NCI-H2171 treated with DMSO at 0.1 percent for 48 hours (cell line): Measurements from ENCODE around the gene SPATA2.
"Not testable (repeated sequence)": the region's sequence is repeated elsewhere in the genome, so short reads cannot be mapped to it uniquely, and the experiment has no call there.

Source experiments
- DNase-seq: peaks from one replicate; lab custom pipeline; 2025; lab: John Stamatoyannopoulos, UW

The SPATA2 gene

DNA sequence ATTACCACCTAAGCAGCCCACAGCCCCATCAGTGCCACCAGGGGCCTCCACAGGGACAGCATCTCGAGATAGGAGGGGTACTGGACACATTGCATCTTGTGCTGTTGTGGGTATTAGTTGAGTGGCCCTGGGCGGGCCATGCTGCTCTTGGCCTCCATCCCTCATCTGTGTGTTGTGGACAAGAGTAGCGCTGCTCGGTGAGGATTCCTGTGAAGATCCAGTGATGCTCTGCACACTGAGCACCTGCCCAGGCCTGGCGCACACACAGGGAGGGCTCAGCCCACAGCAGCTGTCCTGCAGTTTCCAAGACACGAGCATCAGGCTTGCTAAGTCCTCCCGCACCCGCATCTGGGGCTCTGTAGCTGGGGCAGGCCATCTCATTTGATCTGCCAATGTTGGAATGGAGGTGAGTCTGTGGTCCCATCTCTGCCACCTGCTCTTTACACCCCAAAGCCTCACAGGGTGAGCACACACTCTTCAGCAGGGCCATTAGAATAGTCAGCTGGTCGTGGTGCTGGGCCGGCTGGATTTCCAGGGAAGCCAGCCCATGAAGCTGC is 32.0 kb downstream of the SPATA2 start:
- DNase-seq, result no peak

DNA sequence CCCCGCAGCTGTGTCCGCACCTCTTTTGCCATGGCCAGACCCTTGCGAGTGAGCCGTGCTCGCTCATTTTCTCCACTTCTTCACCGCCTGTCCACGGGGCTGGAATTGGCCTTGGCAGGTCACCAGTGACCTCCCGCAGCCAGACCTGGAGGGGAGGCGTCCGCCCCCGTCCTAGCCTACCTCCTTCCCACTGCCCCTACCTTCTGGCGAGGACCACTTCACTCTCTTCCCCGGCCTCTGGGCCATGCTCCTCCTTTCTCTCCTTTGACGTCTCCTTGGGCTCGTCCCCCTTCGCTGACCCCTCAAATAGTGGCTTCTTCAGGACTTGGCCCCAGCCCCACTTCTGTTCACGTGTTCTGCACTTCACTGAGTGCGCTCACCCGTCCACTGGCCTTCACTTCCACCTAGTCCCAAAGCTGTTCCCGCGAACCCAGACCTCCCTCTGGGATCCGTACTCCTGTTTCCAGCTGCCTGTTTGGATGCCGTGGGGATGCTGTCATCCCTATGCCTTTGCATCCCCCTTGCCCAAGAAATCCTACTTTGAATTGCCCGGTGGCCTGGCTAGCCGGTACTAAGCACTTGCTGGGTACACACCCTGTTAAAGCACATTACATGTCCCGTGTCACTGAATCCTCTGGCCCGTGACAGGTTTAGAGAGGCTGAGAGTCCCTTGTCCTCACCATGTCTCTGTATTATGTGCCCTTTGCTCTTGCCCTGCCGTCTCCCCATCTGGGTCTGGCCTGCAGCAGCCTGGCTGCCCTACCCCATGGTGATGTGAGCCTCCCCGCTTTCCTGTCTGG is 33.0 kb downstream of the SPATA2 start:
- no peak for DNase-seq

DNA sequence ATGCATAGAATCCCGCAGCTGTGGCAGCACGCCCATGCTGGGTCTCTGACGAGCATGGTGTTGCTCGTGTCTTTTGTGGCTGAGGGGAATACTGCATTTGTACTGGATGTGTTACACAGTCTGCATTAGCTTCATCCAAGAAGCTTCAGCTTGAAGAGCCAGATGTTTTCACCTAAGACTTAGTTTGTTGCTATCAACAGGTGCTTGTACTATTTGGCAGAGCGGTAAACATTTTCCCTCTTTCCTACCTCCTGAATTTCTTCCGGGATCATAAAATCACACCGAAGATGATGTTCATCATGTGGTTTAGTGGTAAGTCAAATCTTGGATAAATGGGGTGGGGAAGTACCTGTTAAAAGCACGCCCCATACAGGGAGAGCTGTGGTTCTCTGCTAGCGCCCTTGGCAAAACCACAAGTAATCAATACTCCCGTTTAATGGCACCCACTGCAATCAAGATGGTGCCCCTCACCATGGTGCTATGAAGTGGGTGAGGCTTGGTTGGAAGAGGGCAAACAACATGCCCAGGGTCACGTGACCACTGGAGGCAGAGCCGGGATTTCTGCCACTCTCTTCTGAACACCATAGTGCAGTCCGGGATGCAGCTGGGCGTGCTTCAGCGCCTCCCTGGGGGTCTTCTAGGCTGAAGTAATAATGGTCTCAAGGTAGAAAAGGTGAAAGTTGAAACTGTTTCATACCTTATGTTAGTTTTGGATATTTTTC is 34.4 kb downstream of the SPATA2 start:
- DNase-seq, result no peak

DNA sequence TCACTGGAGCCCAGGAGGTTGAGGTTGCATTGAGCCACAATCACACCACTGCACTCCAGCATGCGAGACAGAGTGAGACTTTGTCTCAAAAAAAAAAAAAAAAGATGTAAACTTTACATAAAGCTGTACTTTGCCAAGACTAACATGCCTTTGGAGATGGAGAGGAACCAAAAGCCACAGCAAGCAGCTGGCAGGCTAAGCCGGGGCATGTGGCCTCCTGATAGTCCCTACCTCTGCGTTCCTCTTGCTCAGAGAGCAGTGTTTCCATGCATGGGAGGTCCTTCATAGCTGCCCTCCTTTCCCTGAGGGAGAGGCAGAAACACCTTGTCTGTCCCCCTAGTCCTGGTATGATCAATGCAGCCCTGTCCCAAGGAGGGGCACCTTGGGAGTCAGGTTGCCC is 35.2 kb downstream of the SPATA2 start:
- no peak for DNase-seq

DNA sequence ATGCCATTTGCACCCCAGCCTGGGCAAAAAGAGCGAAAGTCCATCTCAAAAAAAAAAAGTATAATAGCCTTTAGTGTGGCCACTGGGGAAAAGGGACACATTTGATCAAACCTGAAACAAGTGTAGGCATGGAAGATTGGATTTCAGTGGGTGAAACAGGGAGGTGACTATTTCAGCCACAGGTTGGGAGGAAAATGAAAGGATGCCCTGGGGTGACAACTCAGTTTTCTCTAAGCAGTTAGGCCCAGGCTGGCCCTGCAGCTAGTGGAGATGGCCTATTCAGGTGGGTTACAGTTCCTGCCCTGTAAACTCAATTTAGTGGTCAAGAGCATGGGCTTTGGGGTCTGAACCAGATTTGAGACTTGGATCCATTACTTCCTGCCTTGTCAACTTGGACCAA is 36.4 kb downstream of the SPATA2 start:
- DNase-seq, result no peak

DNA sequence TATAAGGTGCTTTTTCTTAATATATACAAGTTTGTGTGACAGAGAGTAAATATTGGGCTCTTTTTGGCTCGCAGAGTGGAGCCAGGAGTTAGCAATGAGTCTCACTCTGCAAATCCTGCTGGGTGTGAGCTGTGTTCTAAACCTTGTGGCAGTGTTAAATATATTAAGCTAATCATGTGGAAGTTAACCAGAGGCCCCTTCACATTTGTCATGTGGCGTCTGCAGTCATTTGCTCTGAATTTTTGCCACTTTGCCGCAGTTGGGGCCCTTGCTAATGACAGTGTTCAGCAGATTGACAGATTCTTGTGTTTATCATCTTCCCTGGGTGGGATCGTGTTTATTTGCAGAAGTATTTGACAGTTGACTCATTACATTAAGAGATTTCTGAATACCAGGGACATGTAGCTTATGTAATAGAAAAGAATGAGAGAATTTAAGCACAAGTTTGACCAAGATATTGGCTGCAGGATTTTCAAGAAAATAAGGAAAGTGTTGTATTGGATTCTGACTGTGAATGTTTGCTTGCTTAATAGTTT is 37.9 kb downstream of the SPATA2 start:
- no peak for DNase-seq

DNA sequence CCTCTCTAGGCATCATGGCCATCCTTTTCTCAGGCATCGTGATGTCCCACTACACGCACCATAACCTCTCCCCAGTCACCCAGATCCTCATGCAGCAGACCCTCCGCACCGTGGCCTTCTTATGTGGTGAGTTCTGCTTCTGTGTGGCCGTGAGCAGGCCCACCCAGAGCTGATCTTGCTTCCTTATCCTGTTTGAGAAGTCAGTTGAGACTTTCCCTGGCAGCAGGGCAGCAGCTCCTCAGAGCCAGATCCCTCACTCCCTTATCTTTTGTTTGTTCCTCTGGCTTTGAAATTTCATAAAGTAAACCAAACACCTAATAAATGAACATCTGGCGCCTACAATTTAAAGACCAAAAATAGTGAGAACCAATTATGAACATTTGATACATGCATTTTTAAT is 40.6 kb downstream of the SPATA2 start:
- DNase-seq, result no peak

DNA sequence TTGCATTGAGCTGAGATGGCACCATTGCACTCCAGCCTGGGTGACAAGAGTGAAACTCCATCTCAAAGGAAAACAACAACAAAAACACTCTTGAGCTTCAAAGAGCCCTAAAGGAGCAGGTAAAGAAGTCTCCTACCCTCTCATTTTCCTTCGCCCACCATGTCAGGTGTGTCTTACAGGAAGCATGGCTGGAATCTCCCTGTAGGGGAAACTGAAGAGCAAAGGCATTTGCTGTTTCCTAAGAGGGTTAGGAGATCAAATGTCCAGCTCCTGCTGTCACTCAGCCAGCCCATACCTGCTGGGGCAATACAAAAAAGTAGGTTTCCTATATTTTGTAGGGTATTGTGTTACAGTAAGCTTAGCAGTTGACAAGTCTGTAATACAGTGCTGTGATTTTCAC is 43.3 kb downstream of the SPATA2 start:
- DNase-seq, result peak; percentile 59

DNA sequence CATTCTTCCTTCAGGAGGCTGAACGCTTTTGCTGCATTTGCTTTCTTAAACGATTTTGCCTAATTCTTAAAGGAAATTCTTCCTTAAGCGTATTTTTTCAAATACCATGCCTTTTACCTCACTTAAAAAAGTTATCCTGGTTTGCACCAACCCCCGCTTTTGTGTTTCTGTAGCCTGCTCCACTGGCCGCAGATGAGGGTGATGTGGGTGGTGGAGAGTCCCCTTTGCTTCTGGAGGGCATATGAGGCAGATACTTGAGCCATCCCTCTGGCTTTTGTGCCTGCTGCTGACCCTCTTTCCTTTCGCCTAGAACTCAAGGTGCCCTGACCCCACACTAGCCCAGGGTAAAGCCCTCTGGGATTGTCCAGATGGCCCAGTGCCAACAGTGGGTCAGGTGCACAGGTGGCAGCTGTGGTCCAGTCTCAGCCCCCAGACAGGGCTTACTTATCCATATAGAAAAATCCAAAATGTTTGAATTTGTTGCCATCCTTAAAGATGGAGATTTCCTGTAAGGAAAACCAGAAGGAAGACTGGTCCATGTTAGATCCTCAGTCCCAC is 43.9 kb downstream of the SPATA2 start:
- no peak for DNase-seq

DNA sequence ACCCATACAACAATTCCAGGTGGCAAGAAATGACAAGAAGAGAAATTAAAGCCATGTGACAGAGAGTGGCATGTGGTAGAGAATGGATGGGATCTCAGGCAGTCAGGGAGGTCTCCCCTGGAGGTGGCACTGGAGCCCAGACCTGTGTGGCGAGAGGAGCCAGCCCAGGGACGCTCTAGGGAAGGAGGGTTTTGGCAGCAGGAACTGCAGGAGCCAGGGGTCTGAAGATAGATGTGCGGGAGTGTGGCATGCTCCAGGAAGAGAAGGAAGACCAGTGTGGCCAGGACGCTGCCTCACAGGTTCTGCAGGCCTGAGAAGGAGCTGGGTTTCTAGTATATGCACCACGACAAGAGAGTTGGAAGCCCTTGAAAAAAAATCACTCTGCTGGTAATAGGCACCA is 45.1 kb downstream of the SPATA2 start:
- no peak for DNase-seq

DNA sequence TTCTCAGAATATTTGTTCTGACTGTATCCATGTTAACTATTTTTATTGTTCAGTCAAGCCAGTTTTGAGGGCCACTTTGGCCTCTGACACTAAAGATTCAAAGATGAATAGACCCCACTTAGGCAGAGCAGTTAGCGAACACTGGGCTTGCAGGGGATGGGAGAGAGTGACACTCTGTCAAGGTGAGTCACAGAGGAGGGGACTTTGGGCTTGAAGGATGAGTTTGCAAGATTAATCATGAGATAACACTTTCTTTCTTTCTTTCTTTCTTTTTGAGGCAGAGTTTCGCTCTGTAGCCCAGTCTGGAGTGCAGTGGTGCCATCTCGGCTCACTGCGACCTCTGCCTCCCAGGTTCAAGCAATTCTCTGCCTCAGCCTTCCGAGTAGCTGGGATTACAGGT is 46.4 kb downstream of the SPATA2 start:
- DNase-seq, result no peak

DNA sequence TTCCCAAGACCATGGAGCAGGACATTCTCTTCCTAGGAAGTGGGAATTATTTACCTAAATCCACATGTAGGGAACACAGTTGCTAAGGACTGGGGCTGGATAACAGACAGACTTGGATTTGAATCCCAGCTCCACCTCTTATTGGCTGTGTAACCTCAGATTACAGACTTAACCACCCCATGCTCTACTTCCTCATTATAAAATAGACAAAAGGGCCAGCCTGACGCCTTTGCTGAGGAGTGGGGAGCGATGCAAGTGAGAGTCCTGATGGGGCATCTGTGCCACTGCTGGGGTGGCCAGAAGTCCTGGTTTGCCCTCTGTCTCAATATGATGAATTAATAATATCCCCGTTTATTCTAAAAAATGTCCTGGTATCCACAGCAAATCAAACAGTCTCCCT is 46.8 kb downstream of the SPATA2 start:
- DNase-seq, result no peak

DNA sequence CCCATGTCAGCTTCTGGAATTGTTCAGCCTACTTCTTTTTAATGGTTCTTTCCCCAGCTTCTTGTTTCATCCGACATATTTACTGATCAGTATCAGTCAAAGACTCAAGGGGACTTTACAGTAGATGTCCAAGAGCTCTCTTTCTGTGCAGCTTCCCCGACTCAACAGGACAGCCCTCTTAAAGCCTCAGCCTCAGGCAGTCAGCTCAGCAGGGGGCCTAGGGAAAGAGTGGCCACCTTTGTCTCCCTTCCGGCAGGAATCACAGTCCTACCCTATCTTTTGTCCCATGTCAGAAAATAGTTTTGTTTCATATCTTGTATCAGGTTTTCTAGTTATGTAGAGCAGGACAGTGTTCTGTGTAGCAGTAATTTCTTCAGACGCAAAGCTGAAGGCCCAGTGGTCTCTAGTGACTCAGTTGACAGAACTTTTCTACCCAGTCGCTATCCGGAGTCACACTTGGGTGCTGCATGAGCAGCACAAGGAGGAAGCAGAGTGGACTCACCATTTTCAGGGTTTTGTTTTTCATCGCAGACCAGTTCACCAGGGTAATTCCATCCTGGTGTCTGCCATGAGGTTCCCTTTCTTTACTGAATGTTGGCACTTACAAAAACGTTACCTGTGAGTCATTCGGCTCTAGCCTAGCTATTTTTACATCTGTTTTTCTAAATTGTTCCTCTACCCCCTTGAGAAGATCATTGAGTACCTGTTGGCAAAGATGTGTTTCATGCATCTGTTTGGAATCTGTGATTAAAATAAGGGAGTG is 47.7 kb downstream of the SPATA2 start:
- DNase-seq, result no peak

DNA sequence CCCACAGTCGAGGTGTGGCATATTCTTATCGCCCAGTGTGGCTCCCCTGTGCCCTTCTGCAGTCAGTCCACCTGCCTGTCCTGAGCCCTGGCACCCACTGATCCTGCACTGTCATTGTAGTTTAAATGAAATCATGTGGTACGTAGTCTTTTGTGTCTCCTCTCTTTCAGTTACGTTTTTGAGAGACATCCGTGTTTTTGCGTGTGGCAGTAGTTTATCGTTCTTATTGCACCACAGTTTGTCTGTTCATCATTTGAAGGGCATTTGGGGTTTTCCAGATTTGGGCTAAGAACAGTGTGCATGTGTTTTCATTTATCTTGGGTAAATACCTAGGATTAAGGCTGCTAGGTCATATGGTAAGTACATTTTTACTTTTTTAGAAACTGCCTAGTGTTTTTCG is 49.3 kb downstream of the SPATA2 start:
- no peak for DNase-seq

DNA sequence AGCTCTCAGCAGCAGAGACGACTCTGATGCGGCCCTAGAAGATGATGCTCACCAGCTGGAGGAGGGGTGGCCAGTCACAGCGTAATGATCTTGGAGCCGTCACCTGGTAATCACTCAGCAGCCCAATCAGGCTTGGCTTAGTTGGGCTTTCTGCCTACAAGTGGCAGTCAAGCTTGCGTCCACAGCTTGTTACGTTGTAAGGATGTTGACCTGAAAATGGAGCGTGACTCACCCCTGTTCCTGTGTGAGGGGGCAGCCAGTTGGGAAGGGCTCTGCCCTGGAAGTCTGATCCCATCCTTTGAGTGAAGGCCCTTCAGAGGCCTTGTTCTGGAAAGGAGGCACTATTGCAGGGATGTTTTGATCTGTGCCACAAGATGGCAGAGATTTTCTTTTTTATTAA is 49.8 kb downstream of the SPATA2 start:
- no peak for DNase-seq

DNA sequence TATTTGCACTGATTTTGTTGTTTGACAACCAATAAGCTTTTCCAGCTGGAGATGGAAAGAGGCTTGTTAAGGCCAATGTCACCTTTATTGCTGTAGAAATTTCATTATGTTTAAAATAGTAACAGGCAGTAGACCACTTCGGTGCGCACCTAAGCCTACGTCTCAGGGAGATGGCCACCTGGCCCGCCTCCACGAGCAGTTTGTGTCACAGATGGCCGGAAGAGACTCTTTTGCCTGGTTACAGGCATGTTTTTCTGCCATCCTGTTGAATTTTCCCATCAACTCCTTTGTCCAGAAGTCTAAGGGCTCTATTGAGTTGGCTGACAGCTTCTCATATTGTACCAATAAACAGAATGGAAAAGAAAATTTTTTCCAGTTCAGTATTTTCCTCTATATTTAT is 51.7 kb downstream of the SPATA2 start:
- no peak for DNase-seq

DNA sequence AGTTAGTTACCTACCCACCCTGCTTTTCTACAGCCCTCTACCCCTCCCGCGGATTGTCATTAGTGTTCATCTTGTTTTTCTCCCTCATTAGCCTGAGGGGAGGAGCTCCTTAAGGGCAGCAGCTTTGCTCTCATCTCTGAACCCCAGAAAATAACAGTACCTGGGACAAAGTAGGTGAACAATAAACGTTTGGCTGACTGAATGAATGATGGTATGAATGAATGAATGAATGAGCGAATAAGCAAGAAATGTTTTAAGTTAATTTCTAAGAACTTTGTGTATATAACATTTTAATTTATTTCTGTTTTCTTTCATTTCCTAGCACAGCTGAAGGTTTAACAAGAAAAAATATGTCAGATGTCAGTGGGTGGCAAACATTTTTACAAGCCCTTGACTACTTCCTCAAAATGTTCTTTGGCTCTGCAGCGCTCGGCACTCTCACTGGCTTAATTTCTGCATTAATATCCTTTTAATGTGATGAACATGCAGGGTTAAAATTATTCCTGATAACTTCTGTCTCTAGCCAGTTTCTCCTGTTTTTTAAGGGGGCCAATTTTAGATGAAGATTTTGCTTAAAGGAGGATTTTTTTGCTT is 52.6 kb downstream of the SPATA2 start:
- no peak for DNase-seq

DNA sequence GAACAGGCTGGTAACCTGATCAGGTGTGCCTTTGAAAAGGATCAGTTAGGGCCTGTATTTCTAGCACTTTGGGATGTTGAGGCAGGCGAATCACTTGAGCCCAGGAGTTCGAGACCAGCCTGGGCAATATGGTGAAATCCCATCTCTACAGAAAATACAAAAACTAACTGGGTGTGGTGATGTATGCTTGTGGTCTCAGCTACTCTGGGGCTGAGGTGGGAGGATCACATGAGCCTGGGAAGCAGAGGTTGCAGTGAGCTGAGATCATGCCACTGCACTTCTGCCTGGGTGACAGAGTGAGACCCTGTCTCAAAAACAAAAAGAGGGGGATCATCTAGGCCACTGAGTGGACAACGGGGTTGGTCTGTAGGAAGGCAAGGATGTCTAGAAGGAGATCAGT is 54.1 kb downstream of the SPATA2 start:
- DNase-seq, result not testable (repeated sequence)

DNA sequence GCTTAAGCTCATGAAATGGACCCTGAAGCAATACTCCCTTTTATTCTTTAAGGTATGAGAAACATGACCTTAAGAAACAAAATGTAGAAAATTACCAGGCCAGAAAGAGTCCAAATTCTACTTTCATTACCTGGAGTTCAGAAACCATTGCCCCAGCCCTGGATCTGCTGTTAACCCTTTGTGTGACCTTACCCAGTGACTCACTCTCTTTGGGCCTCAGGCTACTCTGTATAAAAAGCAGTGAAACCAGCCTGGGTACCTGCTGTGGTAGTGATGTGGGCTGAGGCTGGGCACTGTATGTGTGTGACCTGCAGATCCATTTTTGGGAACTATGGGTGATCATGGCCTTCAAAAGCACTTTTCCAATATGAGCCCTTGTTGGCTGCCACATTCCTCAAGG is 55.5 kb downstream of the SPATA2 start:
- no peak for DNase-seq

DNA sequence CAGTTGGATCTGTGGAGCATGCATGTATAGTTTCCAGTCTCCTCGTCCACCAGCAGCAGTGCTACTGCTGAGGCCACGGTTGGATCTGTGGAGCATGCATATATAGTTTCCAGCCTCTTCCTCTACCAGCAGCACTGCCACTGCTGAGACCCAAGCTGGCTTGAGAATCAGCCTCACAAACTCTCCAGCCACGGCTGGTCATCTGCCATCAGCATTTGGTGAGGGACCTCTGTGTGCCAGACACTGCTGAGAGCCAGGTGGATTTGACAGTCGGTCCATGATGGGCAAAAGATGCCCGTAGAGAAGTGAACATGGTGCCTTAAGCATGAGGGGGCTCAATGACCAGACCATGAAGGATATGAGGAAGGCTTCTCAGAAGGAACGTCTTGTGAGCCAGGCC is 56.3 kb downstream of the SPATA2 start:
- DNase-seq, result no peak

DNA sequence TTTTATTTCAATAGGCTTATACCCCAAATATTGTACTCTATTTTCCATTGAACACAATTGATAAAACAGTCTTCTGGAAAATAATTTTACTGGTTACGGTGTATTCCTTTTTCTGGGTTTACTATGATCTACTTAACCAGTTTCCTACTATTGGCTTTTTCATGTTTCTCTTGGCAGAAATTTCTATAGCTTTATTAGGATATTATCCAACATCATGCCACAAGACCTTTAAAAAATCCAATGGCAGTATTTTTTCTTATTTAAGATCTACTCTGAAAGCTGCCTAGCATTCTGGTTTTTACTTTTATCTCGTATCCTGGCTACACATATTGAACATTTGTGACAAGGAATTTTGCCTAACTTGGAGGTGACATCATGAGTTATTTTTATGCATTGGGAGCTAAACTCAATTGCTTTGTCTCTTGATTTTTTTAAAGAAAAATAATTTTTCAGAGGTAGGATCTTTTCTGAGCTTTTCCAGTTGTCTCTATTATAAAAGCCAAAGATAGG is 57.2 kb downstream of the SPATA2 start:
- no peak for DNase-seq
